Uterus (tissue), 2 donors: ENCODE results near the gene FOXN3.

Source experiments
- CTCF ChIP-seq, 4 experiments: fragments of 200-600 bp in 2 of 4; fragments of 450-650 bp in 2 of 4; sonication (generic) in 2 of 4; IDR thresholded peaks; one replicate each; pipeline ENCODE4 v1.5.1; 2016 to 2019; ENCODE audit warnings: antibody characterized with exemption in 4 of 4, mild to moderate bottlenecking in 2 of 4, moderate library complexity in 1 of 4
- POLR2A ChIP-seq, 2 donors: fragments of 450-650 bp; IDR thresholded peaks; one replicate each; pipeline ENCODE4 v1.6.1; 2016; ENCODE audit warnings: antibody characterized with exemption in 2 of 2, mild to moderate bottlenecking in 1 of 2, moderate library complexity in 1 of 2

GRCh38 chr14:89139404-89140247, 277.4 kb downstream of the FOXN3 start:
- TF ChIP-seq CTCF (IDR thresholded peaks at IDR 0.05) (no peak), POLR2A (IDR thresholded peaks at IDR 0.05) (no peak)
